K562 (cell line): Measurements from ENCODE around the gene IL17RC. TPM values are rescaled to one million over a fixed set of nuclear protein-coding genes. Genes with fewer than 3 reads are reported as not detected.

Source experiments
- ARID3A ChIP-seq: IDR thresholded peaks from 2 replicates; pipeline ENCODE4 v1.6.1; 2012; ENCODE audit warnings: low read depth, low read length, improper control_type of control experiment, borderline replicate concordance
- ATF4 ChIP-seq: fragments of 450-650 bp; formaldehyde crosslinking; IDR thresholded peaks from 2 replicates; pipeline ENCODE4 v1.4.0; 2022; ENCODE audit warnings: mild to moderate bottlenecking, moderate library complexity
- BRF2 ChIP-seq: IDR thresholded peaks from 3 replicates; pipeline ENCODE4 v1.6.1; 2011; ENCODE audit warnings: borderline replicate concordance, mild to moderate bottlenecking; ENCODE audit not compliant: insufficient read length, insufficient read depth
- ELF4 ChIP-seq: fragments of 450-650 bp; formaldehyde crosslinking; IDR thresholded peaks from 2 replicates; pipeline ENCODE4 v1.4.0; 2022; ENCODE audit warnings: missing genetic modification characterization
- GATAD2A ChIP-seq: fragments of 450-650 bp; IDR thresholded peaks from 2 replicates; pipeline ENCODE4 v1.6.1; 2017
- HDAC8 ChIP-seq: fragments of 450-650 bp; IDR thresholded peaks from 2 replicates; pipeline ENCODE4 v1.6.1; 2016; ENCODE audit warnings: mild to moderate bottlenecking, missing genetic modification characterization, moderate library complexity, missing compliant biosample characterization
- SFPQ ChIP-seq: fragments of 200-400 bp; formaldehyde crosslinking; IDR thresholded peaks from 2 replicates; pipeline ENCODE4 v1.6.1; 2017; ENCODE audit warnings: mild to moderate bottlenecking, low read depth, low read length, moderate library complexity
- TRIM25 ChIP-seq: fragments of 450-650 bp; IDR thresholded peaks from 2 replicates; pipeline ENCODE4 v1.7.0; 2016; ENCODE audit warnings: borderline replicate concordance
- XRCC5 ChIP-seq: fragments of 200-400 bp; formaldehyde crosslinking; IDR thresholded peaks from 2 replicates; pipeline ENCODE4 v1.6.1; 2017; ENCODE audit warnings: low read depth, mild to moderate bottlenecking, low read length
- ZBTB1 ChIP-seq: sonication (generic); formaldehyde crosslinking; IDR thresholded peaks from 2 replicates; pipeline ENCODE4 v1.8.1; 2023; ENCODE audit warnings: missing genetic modification reagents, low read depth, mild to moderate bottlenecking, borderline replicate concordance
- ZBTB2 ChIP-seq: fragments of 450-650 bp; IDR thresholded peaks from 2 replicates; pipeline ENCODE4 v1.6.1; 2016; ENCODE audit warnings: antibody characterized with exemption
- polyA plus RNA-seq, 8 experiments: library from polyadenylated mRNA; depleted of rRNA in 4 of 8; stranded (reverse) in 5 of 8; unstranded in 3 of 8; fragments of >200 nt; fragmentation: Nextera tagmentation in 2 of 8; fragmentation: Illumina TruSeq in 1 of 8; extraction: Ambion mirVana in 2 of 8; extraction: Trizol in 1 of 8; gene quantifications; 2 replicates each; pipeline versions ENCODE4 v1.2.1 to v1.2.3, GENCODE V29; 2011 to 2014; ENCODE audit warnings: inconsistent platforms in 1 of 8, missing spikeins in 1 of 8
- total RNA-seq, 7 experiments: library from RNA; depleted of rRNA in 6 of 7; stranded (reverse); fragments of >200 nt in 6 of 7; fragmentation: Illumina TruSeq in 2 of 7; extraction: Trizol in 2 of 7; gene quantifications; 2 replicates each; pipeline versions ENCODE4 v1.2.1 to v1.2.3, GENCODE V29; 2011 to 2021; ENCODE audit warnings: low replicate concordance in 1 of 7

IL17RC gene
- total and polyA plus RNA-seq, 9 of the 15 experiments (the other 6 are each of a cell fraction or from before 2014, with no cell fraction given), result 0.15 to 11.4 (median 7.1) TPM; not detected in 1

GRCh38 chr3:9978710-9979305 lies 61.9 kb downstream of the IL17RC start (continued):
- TF ChIP-seq HDAC8 (tag) (no peak; the same call in 1 of the 2 replicates), GATAD2A (no peak; the same call in 1 of the 2 replicates), BRF2 (no peak), ZBTB1 (CRISPR knock-in tag) (no peak), ARID3A (peak; percentile 87; the same call in 1 of the 2 replicates), SFPQ (no peak), ELF4 (CRISPR knock-in tag) (peak; percentile 56; the same call in 1 of the 2 replicates), TRIM25 (0 out of 2 replicates have a peak, but pooled peaks have one; percentile 22), ZBTB2 (peak; percentile 20; the same call in 1 of the 2 replicates), ATF4 (0 out of 2 replicates have a peak, but pooled peaks have one; percentile 29), XRCC5 (no peak)
